Esophagus squamous epithelium (tissue), 5 donors: Measurements from ENCODE around the gene VIPR2. TPM values are rescaled to one million over a fixed set of nuclear protein-coding genes. Genes with fewer than 3 reads are reported as not detected.

Experiments used
- DNase-seq: peaks from one replicate; lab custom pipeline; 2025; lab: John Stamatoyannopoulos, UW
- H3K27ac ChIP-seq, 4 donors: fragments of 200-600 bp; sonication (generic); one replicate each; pipeline ENCODE4 v1.5.1; 2016 to 2019; ENCODE audit warnings: mild to moderate bottlenecking in 1 of 4
- H3K27me3 ChIP-seq, 4 donors: fragments of 200-600 bp; sonication (generic); 1 replicate in 3 of 4; 2 replicates in 1 of 4; pipeline versions ENCODE4 v1.5.1 to v1.6.0; 2017 to 2021; ENCODE audit warnings: antibody characterized with exemption in 1 of 4
- H3K36me3 ChIP-seq, 3 donors: fragments of 200-600 bp; sonication (generic); one replicate each; pipeline ENCODE4 v1.5.1; 2016 to 2019
- H3K4me1 ChIP-seq, 3 donors: fragments of 200-600 bp; sonication (generic); one replicate each; pipeline ENCODE4 v1.5.1; 2017 to 2019
- H3K4me3 ChIP-seq, 4 donors: fragments of 200-600 bp; sonication (generic); 1 replicate in 3 of 4; 2 replicates in 1 of 4; pipeline ENCODE4 v1.5.1; 2016 to 2019; ENCODE audit warnings: mild to moderate bottlenecking in 2 of 4, moderate library complexity in 1 of 4
- H3K9me3 ChIP-seq, 3 donors: fragments of 200-600 bp; sonication (generic); one replicate each; pipeline ENCODE4 v1.5.1; 2016 to 2019
- CTCF ChIP-seq, 6 experiments: fragments of 450-650 bp in 4 of 6; fragments of 200-600 bp in 2 of 6; sonication (generic) in 2 of 6; IDR thresholded peaks; one replicate each; pipeline ENCODE4 v1.5.1; 2016 to 2019; ENCODE audit warnings: antibody characterized with exemption in 6 of 6, mild to moderate bottlenecking in 4 of 6, moderate library complexity in 4 of 6
- POLR2A ChIP-seq, 4 donors: fragments of 450-650 bp; IDR thresholded peaks; one replicate each; pipeline ENCODE4 v1.6.1; 2017; ENCODE audit warnings: antibody characterized with exemption in 4 of 4, mild to moderate bottlenecking in 4 of 4, moderate library complexity in 3 of 4
- WGBS, 2 donors: methylation state at CpG; one replicate each; pipeline ENCODE4 v1.1.5; 2018; 5-methylcytosine and 5-hydroxymethylcytosine counted together
- intact Hi-C: fragments of 100-400 bp; cut with DNase I; formaldehyde crosslinking; loops from one replicate; pipeline ENCODE4 v1.15.0; 2022
- total RNA-seq, 4 donors: library from RNA; depleted of rRNA; stranded (reverse); fragments of >200 nt; gene quantifications; one replicate each; pipeline ENCODE4 v1.1.0, GENCODE V29; 2016
- donor health status: DM: yes; HTN: yes; CAD: no.

The VIPR2 gene
- total RNA-seq, 4 donors from 2014 or later: 0.18 to 2.1 (median 0.40) TPM

- Histone ChIP-seq H3K4me1 (no peaks in the 10 kb centered on the region), H3K4me3 (no peak overlapping the region), H3K27ac (no peak overlapping the region), H3K9me3 (no peaks in the 10 kb centered on the region), H3K27me3 (peaks cover 0 to 19% (median 0%) of the 10 kb centered on the region in 4 donors), H3K36me3 (no peaks in the 10 kb centered on the region)
- intact Hi-C loops: no loop called here
- no peak for DNase-seq
- TF ChIP-seq CTCF (IDR thresholded peaks at IDR 0.05) (no peak), POLR2A (IDR thresholded peaks at IDR 0.05) (no peak)
- WGBS, 2 donors: 90 to 97% methylated on average over 4 to 8 of the region's 10 CpGs
These were observed 15.9 kb downstream of the VIPR2 start for GRCh38 chr7:159128767-159129166.

DNA sequence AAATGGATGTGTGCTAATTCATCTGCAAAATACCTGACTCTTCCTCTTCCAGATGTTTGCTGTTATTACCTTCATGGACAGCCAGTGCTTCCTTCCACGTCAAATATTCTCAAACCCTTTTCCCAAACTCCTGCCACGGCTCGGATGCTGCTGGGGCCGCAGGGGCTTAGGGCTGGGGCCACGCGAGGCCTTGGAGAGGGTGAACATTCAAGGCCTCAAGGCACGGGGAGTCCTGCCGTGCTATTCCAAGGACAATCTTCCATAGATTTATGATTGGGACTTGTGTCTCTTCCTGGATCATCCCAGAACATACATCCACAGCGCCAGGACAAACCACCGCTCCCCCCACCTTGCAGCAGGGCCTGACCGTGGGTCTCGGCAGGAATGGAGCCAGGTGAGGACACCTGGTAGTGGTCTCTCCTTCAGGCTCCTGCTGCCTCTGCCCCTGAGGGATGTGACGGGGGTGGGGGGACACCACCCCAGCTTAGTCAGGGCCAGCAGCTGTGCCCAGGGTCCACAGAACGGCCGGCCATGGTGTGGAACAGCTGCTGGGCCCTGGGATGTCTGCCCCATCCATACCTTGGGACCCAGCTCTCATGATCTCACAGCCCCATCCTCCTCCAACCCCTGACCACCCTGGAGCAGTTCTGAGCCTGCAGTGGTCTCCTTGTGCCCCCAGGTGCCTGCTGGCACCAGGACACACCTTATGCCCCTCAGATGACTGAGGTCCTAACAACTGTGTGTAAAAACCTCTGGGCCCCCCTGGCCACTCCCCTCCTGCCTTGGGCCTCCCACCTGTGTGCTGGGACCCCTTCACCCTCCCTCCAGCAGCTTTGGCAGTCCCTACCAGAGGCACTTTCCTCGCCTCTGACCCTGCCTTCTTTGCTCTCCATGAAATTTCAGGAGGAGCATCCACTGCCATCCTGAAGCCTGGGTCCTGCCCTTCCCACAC, 16.7 kb downstream of the VIPR2 start:
- Histone ChIP-seq H3K9me3 (no peaks in the 10 kb centered on the region), H3K4me1 (no peaks in the 10 kb centered on the region), H3K36me3 (no peaks in the 10 kb centered on the region), H3K27ac (no peak overlapping the region), H3K4me3 (no peak overlapping the region), H3K27me3 (peaks cover 0 to 19% (median 0%) of the 10 kb centered on the region in 4 donors)
- intact Hi-C loops: no loop called here
- TF ChIP-seq POLR2A (IDR thresholded peaks at IDR 0.05): no peak
- no peak for TF ChIP-seq CTCF (IDR thresholded peaks at IDR 0.05)
- 71 to 82% methylated on average over 7 of the region's 16 CpGs for WGBS, 2 donors
- no peak for DNase-seq

DNA sequence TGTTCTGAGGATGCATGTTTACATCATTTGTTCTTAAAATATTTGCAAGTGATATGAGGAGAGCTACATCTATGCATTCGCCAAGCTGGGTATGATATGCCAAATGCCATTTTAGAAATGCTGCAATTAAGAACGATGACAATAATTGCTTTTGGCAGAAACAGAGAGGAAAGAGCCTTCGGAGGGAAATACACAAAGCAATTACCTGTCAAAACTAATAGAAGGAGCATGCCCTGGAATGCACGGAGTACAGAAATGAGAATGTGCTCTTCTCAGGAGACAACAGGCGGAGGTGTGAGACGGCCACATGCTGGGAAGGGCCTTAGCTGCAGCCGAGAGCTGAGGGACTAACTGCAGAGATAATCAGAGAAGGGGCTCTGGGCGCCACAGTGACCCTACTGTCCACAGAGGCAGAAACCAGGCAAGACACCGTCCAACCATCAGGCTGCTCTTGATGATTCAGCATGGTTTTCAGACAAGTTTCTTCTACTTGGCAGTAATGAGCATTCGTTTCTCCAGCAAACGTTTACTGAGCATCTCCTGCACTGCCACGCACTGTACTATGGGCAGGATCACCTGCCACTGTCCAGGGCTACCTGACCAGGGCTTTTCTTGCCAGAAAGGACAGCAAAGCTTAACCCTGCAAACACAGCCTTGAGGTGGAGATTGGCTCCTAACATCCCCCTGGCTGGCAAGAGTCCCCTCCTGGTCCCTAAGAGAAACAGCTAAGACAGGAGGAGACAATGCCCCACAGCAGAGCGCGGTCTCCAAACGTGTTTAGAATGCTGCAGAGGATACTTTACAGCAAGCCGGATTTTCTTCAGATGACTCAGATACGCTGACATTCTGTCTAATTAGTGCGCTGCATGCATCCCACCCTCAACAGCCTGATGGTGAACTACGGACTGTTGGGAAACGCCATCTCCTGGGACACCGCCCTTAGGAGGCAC, 18.1 kb downstream of the VIPR2 start:
- intact Hi-C loops: no loop called here
- WGBS, 2 donors: 62 to 66% methylated on average over 16 to 17 of the region's 21 CpGs
- Histone ChIP-seq H3K27me3 (peaks cover 0 to 24% (median 0%) of the 10 kb centered on the region in 4 donors), H3K9me3 (no peaks in the 10 kb centered on the region), H3K4me1 (no peaks in the 10 kb centered on the region), H3K27ac (no peak overlapping the region), H3K4me3 (no peak overlapping the region), H3K36me3 (no peaks in the 10 kb centered on the region)
- TF ChIP-seq CTCF (IDR thresholded peaks at IDR 0.05) (no peak), POLR2A (IDR thresholded peaks at IDR 0.05) (no peak)
- no peak for DNase-seq

DNA sequence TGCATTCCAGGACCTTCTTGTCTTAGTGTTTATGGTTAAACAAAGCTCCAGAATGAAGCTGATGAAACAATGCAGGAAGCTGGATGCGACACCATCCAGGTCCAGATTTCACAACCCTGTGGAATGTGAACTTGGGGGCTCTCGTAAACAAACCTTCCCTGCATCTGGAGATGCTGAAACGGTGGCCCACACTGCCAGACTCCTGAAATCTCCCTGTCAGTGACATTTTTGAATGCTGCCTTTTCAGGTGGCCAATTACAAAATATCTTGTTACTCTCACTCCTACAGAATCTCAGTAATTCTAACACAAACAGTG, 18.8 kb downstream of the VIPR2 start:
- no peaks in the 10 kb centered on the region for H3K4me1 ChIP-seq
- H3K4me3 ChIP-seq: no peak overlapping the region
- intact Hi-C loops: no loop called here
- WGBS, 2 donors: 37% methylated on average over 3 of the region's 3 CpGs; no CpG with 5 or more reads in 1 of the 2 donors
- no peaks in the 10 kb centered on the region for H3K36me3 ChIP-seq
- peaks cover 0 to 26% (median 0%) of the 10 kb centered on the region in 4 donors for H3K27me3 ChIP-seq
- TF ChIP-seq POLR2A (IDR thresholded peaks at IDR 0.05): no peak
- no peak for TF ChIP-seq CTCF (IDR thresholded peaks at IDR 0.05)
- no peaks in the 10 kb centered on the region for H3K9me3 ChIP-seq
- no peak for DNase-seq
- no peak overlapping the region for H3K27ac ChIP-seq
